HEK293T (cell line): Measurements from ENCODE around the gene PANX2.

Source experiments
- SUZ12 ChIP-seq: fragments of 450-650 bp; IDR thresholded peaks from 2 replicates; pipeline ENCODE4 v1.6.1; 2016; ENCODE audit warnings: mild to moderate bottlenecking
- ZNF384 ChIP-seq: fragments of 450-650 bp; IDR thresholded peaks from 2 replicates; pipeline ENCODE4 v1.6.1; 2016

- TF ChIP-seq SUZ12 (no peak), ZNF384 (no peak)
These were observed 31.7 kb downstream of the PANX2 start for GRCh38 chr22:50202130-50202666.
